SU-DHL-6 (cell line): ENCODE data around the gene ARCN1.

Source experiments
- CTCF ChIP-seq: fragments of 200-600 bp; sonication (generic); IDR thresholded peaks from one replicate; pipeline ENCODE4 v1.5.1; 2017; ENCODE audit warnings: antibody characterized with exemption, mild to moderate bottlenecking, low read length, moderate library complexity; ENCODE audit not compliant: insufficient read depth, poor library complexity, severe bottlenecking
- EZH2phosphoT487 ChIP-seq: fragments of 200-600 bp; sonication (generic), shearing (Covaris generic); conservative IDR thresholded peaks from 2 replicates; pipeline ENCODE4 v1.6.1; 2018; ENCODE audit warnings: mild to moderate bottlenecking, antibody characterized with exemption, low read length, moderate library complexity, mixed read lengths

- TF ChIP-seq CTCF (no peak), EZH2phosphoT487 (no peak)
Observed at GRCh38 chr11:118608360-118609227, 36.4 kb downstream of the ARCN1 start.
